Testis (tissue), 2 donors: ENCODE data around the gene IL6ST.

Experiments
- POLR2A ChIP-seq: fragments of 450-650 bp; IDR thresholded peaks from one replicate; pipeline ENCODE4 v1.6.1; 2017; ENCODE audit warnings: antibody characterized with exemption, mild to moderate bottlenecking, moderate library complexity
- TF ChIP-seq, protein P1 (sequence below), 3 experiments: fragments of 450-650 bp in 2 of 3; fragments of 200-600 bp in 1 of 3; sonication (generic) in 1 of 3; IDR thresholded peaks; one replicate each; pipeline ENCODE4 v1.5.1; 2016 to 2019; ENCODE audit warnings: antibody characterized with exemption in 3 of 3, mild to moderate bottlenecking in 2 of 3, moderate library complexity in 1 of 3

DNA sequence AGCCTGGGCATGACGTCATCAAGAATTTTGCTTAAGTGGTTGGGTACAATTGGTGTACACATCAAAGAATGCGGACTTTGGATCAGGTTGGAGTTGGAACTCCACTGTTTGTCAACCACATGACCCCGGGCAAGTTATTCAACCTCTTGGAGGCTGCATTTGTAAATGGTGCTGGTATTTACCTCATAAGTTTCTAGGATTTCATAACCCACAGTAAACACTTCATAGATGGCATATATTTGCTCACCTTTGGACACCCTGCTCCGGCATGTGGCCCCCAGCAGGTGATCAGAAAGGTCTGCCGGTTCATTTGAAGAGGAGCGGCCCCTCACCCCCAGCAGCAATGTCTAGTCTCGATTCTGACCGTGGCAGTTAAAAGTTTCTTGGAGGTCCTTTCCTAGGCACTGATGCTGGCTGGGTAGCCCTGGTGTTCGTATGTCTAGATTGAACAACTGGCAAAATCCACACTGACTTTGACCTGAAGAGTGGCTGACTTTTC, 60.6 kb downstream of the IL6ST start:
- TF ChIP-seq POLR2A, result no peak
- TF ChIP-seq, protein P1, sequence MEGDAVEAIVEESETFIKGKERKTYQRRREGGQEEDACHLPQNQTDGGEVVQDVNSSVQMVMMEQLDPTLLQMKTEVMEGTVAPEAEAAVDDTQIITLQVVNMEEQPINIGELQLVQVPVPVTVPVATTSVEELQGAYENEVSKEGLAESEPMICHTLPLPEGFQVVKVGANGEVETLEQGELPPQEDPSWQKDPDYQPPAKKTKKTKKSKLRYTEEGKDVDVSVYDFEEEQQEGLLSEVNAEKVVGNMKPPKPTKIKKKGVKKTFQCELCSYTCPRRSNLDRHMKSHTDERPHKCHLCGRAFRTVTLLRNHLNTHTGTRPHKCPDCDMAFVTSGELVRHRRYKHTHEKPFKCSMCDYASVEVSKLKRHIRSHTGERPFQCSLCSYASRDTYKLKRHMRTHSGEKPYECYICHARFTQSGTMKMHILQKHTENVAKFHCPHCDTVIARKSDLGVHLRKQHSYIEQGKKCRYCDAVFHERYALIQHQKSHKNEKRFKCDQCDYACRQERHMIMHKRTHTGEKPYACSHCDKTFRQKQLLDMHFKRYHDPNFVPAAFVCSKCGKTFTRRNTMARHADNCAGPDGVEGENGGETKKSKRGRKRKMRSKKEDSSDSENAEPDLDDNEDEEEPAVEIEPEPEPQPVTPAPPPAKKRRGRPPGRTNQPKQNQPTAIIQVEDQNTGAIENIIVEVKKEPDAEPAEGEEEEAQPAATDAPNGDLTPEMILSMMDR (IDR thresholded peaks at IDR 0.05), result no peak
